OCI-LY7 (cell line): ENCODE measurements around the gene SYT14. TPM values are rescaled to one million over a fixed set of nuclear protein-coding genes. Genes with fewer than 3 reads are reported as not detected.
"Not testable (repeated sequence)": the region's sequence is repeated elsewhere in the genome, so short reads cannot be mapped to it uniquely, and the experiment has no call there.

Experiments
- BruUV-seq: library from RNA; stranded (reverse); fragments of 400-500 nt; replicated peaks from 2 replicates; lab custom pipeline; 2021; lab: Mats Ljungman, UMichigan
- CTCF ChIA-PET: fragments of 300-600 bp; sonication (Branson Sonifier 250); formaldehyde crosslinking; loops from one replicate; lab custom pipeline; 2022; ENCODE audit warnings: antibody characterized with exemption; ENCODE audit not compliant: unreplicated experiment; lab: Charles Lee
- POLR2A ChIA-PET: fragments of 300-600 bp; sonication (Branson Sonifier 250); formaldehyde crosslinking; loops from one replicate; lab custom pipeline; 2022; ENCODE audit warnings: antibody characterized with exemption; lab: Charles Lee
- DNase-seq: peaks from one replicate; pipeline ENCODE4 v3.0.0-alpha.2; 2015; ENCODE audit warnings: low spot score
- H2AFZ ChIP-seq: fragments of 200-600 bp; sonication (generic), shearing (Covaris generic); 2 replicates; pipeline ENCODE4 v1.6.1; 2014; ENCODE audit warnings: mild to moderate bottlenecking, antibody characterized with exemption, low read length, moderate library complexity
- H3K27ac ChIP-seq: fragments of 200-600 bp; sonication (generic); 2 replicates; pipeline ENCODE4 v1.5.1; 2014; ENCODE audit warnings: mixed run types, low read depth, mild to moderate bottlenecking, moderate library complexity, low read length, inconsistent platforms; ENCODE audit not compliant: poor library complexity, severe bottlenecking
- H3K36me3 ChIP-seq: fragments of 200-600 bp; sonication (generic); 2 replicates; pipeline ENCODE4 v1.6.1; 2014; ENCODE audit warnings: mild to moderate bottlenecking, antibody characterized with exemption, low read length, moderate library complexity, mixed read lengths; ENCODE audit not compliant: insufficient read depth
- H3K4me1 ChIP-seq: fragments of 200-600 bp; sonication (generic); 2 replicates; pipeline ENCODE4 v1.5.1; 2014; ENCODE audit warnings: mild to moderate bottlenecking, low read length; ENCODE audit not compliant: insufficient read depth, poor library complexity, severe bottlenecking
- H3K4me2 ChIP-seq: fragments of 200-600 bp; sonication (generic); 2 replicates; pipeline ENCODE4 v1.6.1; 2014; ENCODE audit warnings: mild to moderate bottlenecking, low read length
- H3K4me3 ChIP-seq: fragments of 200-600 bp; sonication (generic); 2 replicates; pipeline ENCODE4 v1.5.1; 2014; ENCODE audit warnings: mild to moderate bottlenecking, low read depth, low read length; ENCODE audit not compliant: poor library complexity, severe bottlenecking
- H3K79me2 ChIP-seq: fragments of 200-600 bp; sonication (generic); 2 replicates; pipeline ENCODE4 v1.6.1; 2016; ENCODE audit warnings: low read depth, mild to moderate bottlenecking, low read length, moderate library complexity, mixed read lengths; ENCODE audit not compliant: insufficient read depth
- H3K9me2 ChIP-seq: fragments of 200-600 bp; sonication (generic); 2 replicates; pipeline ENCODE4 v1.6.1; 2016; ENCODE audit warnings: mild to moderate bottlenecking, low read length, mixed read lengths; ENCODE audit not compliant: insufficient read depth
- H3K9me3 ChIP-seq: fragments of 200-600 bp; sonication (generic); 2 replicates; pipeline ENCODE4 v1.6.1; 2014; ENCODE audit warnings: mild to moderate bottlenecking, mixed run types, low read length, mixed read lengths
- H4K20me1 ChIP-seq: fragments of 200-600 bp; sonication (generic); 2 replicates; pipeline ENCODE4 v1.6.1; 2014; ENCODE audit warnings: mild to moderate bottlenecking, antibody characterized with exemption, low read length, moderate library complexity, mixed read lengths; ENCODE audit not compliant: insufficient read depth
- CTCF ChIP-seq: fragments of 200-600 bp; sonication (generic); conservative IDR thresholded peaks from 2 replicates; pipeline ENCODE4 v1.5.1; 2014; ENCODE audit warnings: mild to moderate bottlenecking, antibody characterized with exemption, low read length, moderate library complexity, mixed read lengths
- EZH2phosphoT487 ChIP-seq: fragments of 200-600 bp; sonication (generic); IDR thresholded peaks from 2 replicates; pipeline ENCODE4 v1.6.1; 2018; ENCODE audit warnings: low read depth, borderline replicate concordance, mild to moderate bottlenecking, mixed run types, antibody characterized with exemption, low read length, moderate library complexity, mixed read lengths
- intact Hi-C: fragments of 100-400 bp; cut with micrococcal nuclease; formaldehyde crosslinking; loops from one replicate; pipeline ENCODE4 v1.10.0; 2022; ENCODE audit not compliant: unreplicated experiment
- total RNA-seq, 2 experiments: library from RNA; depleted of rRNA in 1 of 2; stranded (reverse); fragments of >200 nt in 1 of 2; shearing (Covaris generic) in 1 of 2; gene quantifications; 2 replicates each; pipeline ENCODE4 v1.2.3, GENCODE V29; 2014 to 2022

The SYT14 gene
- total RNA-seq, 2 experiments from 2014 or later: not detected

GRCh38 chr1:209911746-209912145 is 26.3 kb upstream of the SYT14 start:
- Histone ChIP-seq H3K9me3 (no peaks in the 10 kb centered on the region), H3K9me2 (no peaks in the 10 kb centered on the region), H3K4me1 (no peaks in the 10 kb centered on the region), H3K4me3 (no peak overlapping the region), H3K79me2 (no peaks in the 10 kb centered on the region), H4K20me1 (no peaks in the 10 kb centered on the region), H3K4me2 (no peak overlapping the region), H3K27ac (no peak overlapping the region), H3K36me3 (no peaks in the 10 kb centered on the region), H2AFZ (no peak overlapping the region)
- no peak for DNase-seq
- BruUV-seq: no TSS peak
- no peak for TF ChIP-seq EZH2phosphoT487
- no peak for TF ChIP-seq CTCF
- ChIA-PET CTCF (no interaction called here), POLR2A (no interaction called here)
- intact Hi-C loops: no loop called here

GRCh38 chr1:209912306-209912705 is 25.7 kb upstream of the SYT14 start:
- Histone ChIP-seq H3K9me3 (no peaks in the 10 kb centered on the region), H3K9me2 (no peaks in the 10 kb centered on the region), H3K27ac (no peak overlapping the region), H3K36me3 (no peaks in the 10 kb centered on the region), H2AFZ (no peak overlapping the region), H3K4me3 (no peak overlapping the region), H3K4me1 (no peaks in the 10 kb centered on the region), H3K4me2 (no peak overlapping the region), H3K79me2 (no peaks in the 10 kb centered on the region), H4K20me1 (no peaks in the 10 kb centered on the region)
- intact Hi-C loops: no loop called here
- ChIA-PET POLR2A (interaction anchor here (0.7 kb wide), 1 partner anchor 42 kb away, joined by 3 read pairs; no protein-coding TSS in a partner anchor), CTCF (no interaction called here)
- no peak for DNase-seq
- TF ChIP-seq EZH2phosphoT487: no peak
- no peak for TF ChIP-seq CTCF
- no TSS peak for BruUV-seq

- H3K79me2 ChIP-seq, H3K4me2 ChIP-seq, H3K36me3 ChIP-seq, H3K9me3 ChIP-seq, CTCF ChIA-PET, intact Hi-C loops, BruUV-seq, H3K9me2 ChIP-seq, H2AFZ ChIP-seq, H3K27ac ChIP-seq, DNase-seq, H3K4me1 ChIP-seq, H4K20me1 ChIP-seq, H3K4me3 ChIP-seq: not testable (repeated sequence)
- POLR2A ChIA-PET: interaction anchor here (0.6 kb wide), 1 partner anchor 327 kb away, joined by 3 read pairs; no protein-coding TSS in a partner anchor
These were observed 18.4 kb upstream of the SYT14 start for GRCh38 chr1:209919637-209920036.
